MCF 10A (cell line): ENCODE data around the gene SECTM1. TPM values are rescaled to one million over a fixed set of nuclear protein-coding genes. Genes with fewer than 3 reads are reported as not detected.

ENCODE experiments used
- BruUV-seq: library from RNA; stranded (reverse); fragments of 400-500 nt; replicated peaks from 2 replicates; lab custom pipeline; 2021; lab: Mats Ljungman, UMichigan
- CTCF ChIA-PET: fragments of 300-600 bp; sonication (Branson Sonifier 250); formaldehyde crosslinking; extraction: SDS; loops from one replicate; lab custom pipeline; 2021; ENCODE audit warnings: antibody characterized with exemption, inconsistent platforms; lab: Yijun Ruan, JAX
- POLR2A ChIA-PET: fragments of 300-600, 350-650 bp; sonication (Branson Sonifier 250); formaldehyde crosslinking; extraction: SDS; loops from one replicate; lab custom pipeline; 2020; ENCODE audit warnings: antibody characterized with exemption, inconsistent platforms; lab: Yijun Ruan, JAX
- DNase-seq: peaks from one replicate; pipeline ENCODE4 v3.0.0-alpha.2; 2018; ENCODE audit not compliant: unreplicated experiment
- H3K27ac Mint-ChIP-seq: one replicate; pipeline ENCODE4 v1.8.0; 2022; ENCODE audit warnings: mild to moderate bottlenecking, low read depth, mixed read lengths; ENCODE audit not compliant: unreplicated experiment
- H3K27me3 Mint-ChIP-seq: one replicate; pipeline ENCODE4 v1.8.0; 2022; ENCODE audit warnings: mixed read lengths; ENCODE audit not compliant: insufficient read depth, unreplicated experiment
- H3K36me3 Mint-ChIP-seq: one replicate; pipeline ENCODE4 v1.8.0; 2022; ENCODE audit warnings: mild to moderate bottlenecking, moderate library complexity, mixed read lengths; ENCODE audit not compliant: insufficient read depth, unreplicated experiment
- H3K4me1 Mint-ChIP-seq: one replicate; pipeline ENCODE4 v1.8.0; 2022; ENCODE audit warnings: mixed read lengths; ENCODE audit not compliant: insufficient read depth, unreplicated experiment
- H3K4me3 Mint-ChIP-seq: one replicate; pipeline ENCODE4 v1.8.0; 2022; ENCODE audit warnings: mild to moderate bottlenecking, moderate library complexity, mixed read lengths; ENCODE audit not compliant: unreplicated experiment
- H3K9me3 Mint-ChIP-seq: one replicate; pipeline ENCODE4 v1.8.0; 2022; ENCODE audit warnings: mixed read lengths; ENCODE audit not compliant: unreplicated experiment
- intact Hi-C: fragments of 100-400 bp; cut with micrococcal nuclease; formaldehyde crosslinking; loops from 2 replicates; pipeline ENCODE4 v1.14.1; 2022
- total RNA-seq: library from RNA; stranded (reverse); gene quantifications from 2 replicates; pipeline ENCODE4 v1.2.3, GENCODE V29; 2022
- TF ChIP-seq, protein P1 (sequence below): fragments of 200-600 bp; IDR thresholded peaks from one replicate; pipeline ENCODE4 v1.8.0; 2022; ENCODE audit warnings: antibody characterized with exemption, mild to moderate bottlenecking; ENCODE audit not compliant: unreplicated experiment

SECTM1 gene
- total RNA-seq, 1 experiment from 2014 or later: 13.4 TPM

DNA sequence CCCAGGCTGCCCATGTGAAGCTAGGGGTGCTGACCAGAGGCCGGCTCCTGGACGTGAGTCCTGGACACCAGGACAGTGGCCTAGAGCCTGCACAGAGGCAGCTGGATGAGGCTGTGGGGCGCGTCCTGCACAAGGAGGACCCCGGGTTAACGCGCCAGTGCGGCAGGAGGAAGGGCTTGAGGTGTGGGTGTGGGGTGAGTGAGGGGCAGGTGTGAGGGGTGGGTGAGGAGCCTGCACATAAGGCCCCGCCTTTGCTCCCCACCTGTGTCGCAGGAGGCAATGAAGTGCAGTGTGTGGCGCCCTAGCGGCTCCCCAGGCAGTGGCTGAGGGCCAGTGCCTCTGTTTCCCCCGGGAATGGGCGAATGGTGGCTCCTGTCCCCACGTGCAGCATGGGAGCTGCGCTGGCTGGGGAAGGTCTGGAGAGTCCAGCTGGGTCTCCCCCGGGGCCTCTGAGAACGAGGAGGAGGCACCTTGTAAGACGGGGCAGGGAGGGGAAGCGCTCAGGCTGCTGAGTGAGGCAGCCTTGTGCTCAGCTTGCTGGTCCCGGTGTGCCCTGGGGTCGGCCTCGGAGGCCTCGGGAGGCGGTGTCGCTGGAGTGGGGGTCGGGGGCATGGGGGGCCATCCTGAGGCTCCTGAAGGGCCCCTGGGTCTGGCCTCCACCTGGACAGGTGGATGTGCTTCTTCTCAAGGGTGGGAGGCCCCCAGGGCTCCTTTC is 19.4 kb downstream of the SECTM1 start:
- intact Hi-C loops: no loop called here
- CTCF ChIA-PET: interaction anchor here (0.7 kb wide), 1 partner anchor 111 kb away, joined by 3 read pairs; no protein-coding TSS in a partner anchor
- no TSS peak for BruUV-seq
- POLR2A ChIA-PET: no interaction called here
- Mint-ChIP-seq H3K4me3 (no peak overlapping the region), H3K36me3 (no peaks in the 10 kb centered on the region), H3K27me3 (peaks cover 11% of the 10 kb centered on the region), H3K4me1 (peaks cover 6% of the 10 kb centered on the region), H3K27ac (no peak overlapping the region), H3K9me3 (no peaks in the 10 kb centered on the region)
- TF ChIP-seq, protein P1, sequence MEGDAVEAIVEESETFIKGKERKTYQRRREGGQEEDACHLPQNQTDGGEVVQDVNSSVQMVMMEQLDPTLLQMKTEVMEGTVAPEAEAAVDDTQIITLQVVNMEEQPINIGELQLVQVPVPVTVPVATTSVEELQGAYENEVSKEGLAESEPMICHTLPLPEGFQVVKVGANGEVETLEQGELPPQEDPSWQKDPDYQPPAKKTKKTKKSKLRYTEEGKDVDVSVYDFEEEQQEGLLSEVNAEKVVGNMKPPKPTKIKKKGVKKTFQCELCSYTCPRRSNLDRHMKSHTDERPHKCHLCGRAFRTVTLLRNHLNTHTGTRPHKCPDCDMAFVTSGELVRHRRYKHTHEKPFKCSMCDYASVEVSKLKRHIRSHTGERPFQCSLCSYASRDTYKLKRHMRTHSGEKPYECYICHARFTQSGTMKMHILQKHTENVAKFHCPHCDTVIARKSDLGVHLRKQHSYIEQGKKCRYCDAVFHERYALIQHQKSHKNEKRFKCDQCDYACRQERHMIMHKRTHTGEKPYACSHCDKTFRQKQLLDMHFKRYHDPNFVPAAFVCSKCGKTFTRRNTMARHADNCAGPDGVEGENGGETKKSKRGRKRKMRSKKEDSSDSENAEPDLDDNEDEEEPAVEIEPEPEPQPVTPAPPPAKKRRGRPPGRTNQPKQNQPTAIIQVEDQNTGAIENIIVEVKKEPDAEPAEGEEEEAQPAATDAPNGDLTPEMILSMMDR: no peak
- DNase-seq: no peak

DNA sequence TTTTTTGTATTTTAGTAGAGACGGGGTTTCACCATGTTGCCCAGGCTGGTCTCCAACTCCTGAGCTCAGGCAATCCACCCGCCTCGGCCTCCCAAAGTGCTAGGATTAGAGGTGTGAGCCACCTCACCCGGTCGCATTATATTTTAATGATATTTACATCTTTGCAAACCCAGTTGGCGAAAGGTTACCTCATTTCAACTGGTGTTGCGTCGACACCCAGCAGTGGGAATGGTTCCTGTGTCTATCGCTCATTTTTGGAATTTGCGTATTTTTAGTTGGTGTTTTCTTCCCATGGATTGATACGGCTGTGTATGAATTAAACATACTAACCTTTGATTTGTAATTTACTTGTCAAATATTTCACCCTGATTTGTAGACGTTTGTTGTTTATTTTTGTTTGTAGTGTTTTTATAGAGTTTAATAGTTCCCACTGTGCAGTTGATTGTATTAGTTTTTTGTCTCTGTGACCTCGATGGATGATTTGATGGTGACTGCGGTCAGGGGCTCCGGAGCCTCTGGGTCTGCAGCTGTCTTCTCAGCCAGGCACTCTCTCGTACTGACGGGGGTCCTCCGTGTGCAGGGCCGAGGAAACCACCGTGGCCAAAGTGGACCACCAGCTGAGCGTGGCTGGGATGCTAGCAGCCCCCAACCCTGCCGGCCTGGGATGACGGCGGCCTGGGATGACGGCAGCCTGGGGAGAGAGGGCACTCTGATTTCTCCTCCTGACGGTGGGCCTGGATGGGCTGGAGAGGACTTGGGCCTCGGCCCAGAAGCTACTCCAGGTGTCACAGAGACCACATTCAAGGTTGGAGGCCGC is 20.2 kb downstream of the SECTM1 start:
- Mint-ChIP-seq H3K4me3 (no peak overlapping the region), H3K27me3 (peaks cover 11% of the 10 kb centered on the region), H3K4me1 (peaks cover 13% of the 10 kb centered on the region), H3K9me3 (no peaks in the 10 kb centered on the region), H3K27ac (no peak overlapping the region), H3K36me3 (no peaks in the 10 kb centered on the region)
- intact Hi-C loops: no loop called here
- TF ChIP-seq, protein P1: no peak
- BruUV-seq: no TSS peak
- POLR2A ChIA-PET: interaction anchor here (0.5 to 0.9 kb wide), 3 partner anchors 15 to 1397 kb away, joined by 3 to 4 read pairs (median 3); no protein-coding TSS in a partner anchor
- no peak for DNase-seq
- CTCF ChIA-PET: interaction anchor here (0.6 to 0.7 kb wide), 2 partner anchors 110 to 272 kb away, joined by 3 to 5 read pairs; no protein-coding TSS in a partner anchor

DNA sequence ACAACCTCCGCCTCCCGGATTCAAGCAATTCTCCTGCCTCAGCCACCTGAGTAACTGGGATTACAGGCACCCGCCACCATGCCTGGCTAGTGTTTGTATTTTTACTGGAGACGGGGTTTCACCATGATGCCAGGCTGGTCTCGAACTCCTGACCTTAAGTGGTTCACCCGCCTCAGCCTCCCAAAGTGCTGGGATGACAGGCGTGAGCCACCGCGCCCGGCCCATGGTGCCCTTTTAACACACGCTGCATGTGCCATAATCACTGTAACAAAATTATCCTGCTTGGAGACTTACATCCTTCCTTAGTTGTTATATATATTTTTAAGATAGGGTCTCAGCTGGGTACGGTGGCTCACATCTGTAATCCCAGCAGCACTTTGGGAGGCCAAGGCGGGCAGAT is 21.6 kb downstream of the SECTM1 start:
- intact Hi-C loops: no loop called here
- Mint-ChIP-seq H3K4me3 (no peak overlapping the region), H3K4me1 (peaks cover 13% of the 10 kb centered on the region), H3K9me3 (no peaks in the 10 kb centered on the region), H3K27me3 (peaks cover 11% of the 10 kb centered on the region), H3K36me3 (no peaks in the 10 kb centered on the region), H3K27ac (no peak overlapping the region)
- ChIA-PET POLR2A (interaction anchor here (0.9 kb wide), 1 partner anchor 19 kb away, joined by 3 read pairs; no protein-coding TSS in a partner anchor), CTCF (no interaction called here)
- no peak for DNase-seq
- BruUV-seq: no TSS peak
- TF ChIP-seq, protein P1: no peak

DNA sequence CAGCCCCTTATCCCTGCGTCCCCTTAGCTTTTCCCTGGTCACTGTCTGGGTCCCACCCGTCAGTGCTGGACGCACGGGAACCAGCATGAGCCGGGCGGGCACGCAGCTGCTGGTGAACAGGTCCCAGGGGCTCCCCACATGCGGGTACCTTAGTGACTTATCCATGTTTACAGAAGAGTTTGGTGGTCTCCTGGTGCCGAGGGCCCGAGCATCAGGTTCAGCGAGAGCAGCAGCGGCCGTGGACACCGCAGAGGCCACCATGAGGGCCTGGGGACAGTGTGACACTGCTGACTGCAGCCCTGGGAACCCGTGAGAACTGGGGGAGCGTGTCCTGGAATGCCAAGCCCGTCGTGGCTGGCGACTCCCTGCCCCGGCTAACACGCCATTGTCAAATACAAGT is 22.7 kb downstream of the SECTM1 start:
- ChIA-PET POLR2A (interaction anchor here (1.2 kb wide), 1 partner anchor 10 kb away, joined by 4 read pairs; no protein-coding TSS in a partner anchor), CTCF (no interaction called here)
- peaks cover 13% of the 10 kb centered on the region for H3K4me1 Mint-ChIP-seq
- H3K36me3 Mint-ChIP-seq: no peaks in the 10 kb centered on the region
- DNase-seq: no peak
- H3K27me3 Mint-ChIP-seq: peaks cover 11% of the 10 kb centered on the region
- no TSS peak for BruUV-seq
- no peak overlapping the region for H3K27ac Mint-ChIP-seq
- H3K4me3 Mint-ChIP-seq: no peak overlapping the region
- intact Hi-C loops: no loop called here
- TF ChIP-seq, protein P1: no peak
- H3K9me3 Mint-ChIP-seq: no peaks in the 10 kb centered on the region
